ENCODE results near the gene MAPK8IP2. TPM values are rescaled to one million over a fixed set of nuclear protein-coding genes. Genes with fewer than 3 reads are reported as not detected.

Gene MAPK8IP2
- total and polyA plus RNA-seq, 2 of the 13 experiments (the other 11 are each of a cell fraction or from before 2014, with no cell fraction given), result 1.3 to 2.6 TPM

- TF ChIP-seq KLF6 (CRISPR knock-in tag; IDR thresholded peaks at IDR 0.05), result no peak
- TF ChIP-seq SMAD9 (CRISPR knock-in tag; IDR thresholded peaks at IDR 0.05), result no peak
- no peak for TF ChIP-seq ZNF331 (CRISPR knock-in tag; IDR thresholded peaks at IDR 0.05)
- TF ChIP-seq IKZF1 (IDR thresholded peaks at IDR 0.05), result no peak
- TF ChIP-seq KLF13 (CRISPR knock-in tag; IDR thresholded peaks at IDR 0.05), result no peak
- no peak for TF ChIP-seq ZNF816 (CRISPR knock-in tag; IDR thresholded peaks at IDR 0.05; ENCODE audit: borderline replicate concordance)
- TF ChIP-seq ZNF772 (CRISPR knock-in tag; IDR thresholded peaks at IDR 0.05), result no peak
- no peak for TF ChIP-seq UBTF (CRISPR knock-in tag; IDR thresholded peaks at IDR 0.05)
- TF ChIP-seq CREBL2 (CRISPR knock-in tag; IDR thresholded peaks at IDR 0.05; ENCODE audit: borderline replicate concordance), result no peak
- no peak for TF ChIP-seq CBX5 (CRISPR knock-in tag; IDR thresholded peaks at IDR 0.05; ENCODE audit: borderline replicate concordance)
- no peak for TF ChIP-seq FIP1L1 (IDR thresholded peaks at IDR 0.05; ENCODE audit: borderline replicate concordance, insufficient read depth, low read depth, low read length)
- no peak for TF ChIP-seq NR0B2 (CRISPR knock-in tag; IDR thresholded peaks at IDR 0.05)
- in situ Hi-C loops (cut with HindIII; ENCODE audit: extremely low pct_ligation_motif_present, low pct_unique_long_range_greater_than_20kb) (loop anchor here (5.0 kb wide), 1 partner anchor 35 kb away; the partner anchor contains the start of gene TYMP), intact Hi-C loops (cut with micrococcal nuclease; ENCODE audit: unreplicated experiment) (no loop called here)
- Histone ChIP-seq H4K20me1 (ENCODE audit: insufficient read depth, low read length) (no peaks in the 10 kb centered on the region), H3K27ac (ENCODE audit: extremely low read length, insufficient read depth, low read length) (no peak overlapping the region), H3K4me3 (replicated peaks in 1 of 3; ENCODE audit: insufficient read depth in 1 of 3, low read depth in 2 of 3, low read length in 3 of 3) (no peak overlapping the region), H3K27me3 (ENCODE audit: control insufficient read depth in 1 of 2, insufficient read depth in 2 of 2, low read length in 2 of 2) (no peaks in the 10 kb centered on the region), H3K79me2 (ENCODE audit: insufficient read depth, low read length) (no peaks in the 10 kb centered on the region), H3K36me3 (replicated peaks in 1 of 2; ENCODE audit: control insufficient read depth in 1 of 2, insufficient read depth in 2 of 2, low read length in 2 of 2) (peaks cover 4% of the 10 kb centered on the region in 2 experiments; a peak in 2 of 5 replicates), H3K4me2 (ENCODE audit: low read depth, low read length) (no peak overlapping the region), H3K9me3 (ENCODE audit: low read length) (no peaks in the 10 kb centered on the region), H3K9ac (ENCODE audit: insufficient read depth, low read depth, low read length) (no peak overlapping the region), H2AFZ (ENCODE audit: low read length) (no peak overlapping the region), H3K4me1 (ENCODE audit: insufficient read depth, low read length) (peaks cover 41% of the 10 kb centered on the region)
- CTCF ChIA-PET (ENCODE audit: low intra/inter-chr PET ratio, low total read pairs), result no interaction called here
- POLR2A ChIA-PET, result interaction anchor here (3.2 kb wide), 1 partner anchor 14 kb away, joined by 30 read pairs; the partner anchor contains the start of gene CHKB
- no TSS peak for BruUV-seq (replicated peaks)
- no peak for DNase-seq (ENCODE audit: low spot score)
- no peak for FAIRE-seq
- ATAC-seq, result no peak
- 87% methylated on average over 7 of the region's 7 CpGs for WGBS (ENCODE audit: low lambda C conversion rate)
Observed at GRCh38 chr22:50567721-50568252, 32.8 kb upstream of the MAPK8IP2 start.
